Neural cell (in vitro differentiated cells): ENCODE data around the gene KIF5B. TPM values are rescaled to one million over a fixed set of nuclear protein-coding genes. Genes with fewer than 3 reads are reported as not detected.

Experiments
- H2AFZ ChIP-seq: fragments of 200-600, 300-800 bp; sonication (generic), shearing (Covaris generic); 2 replicates; pipeline ENCODE4 v1.6.0; 2014; ENCODE audit warnings: low read depth, mild to moderate bottlenecking, antibody characterized with exemption, low read length, moderate library complexity
- H3F3A ChIP-seq: fragments of 200-600 bp; shearing (Covaris generic); 2 replicates; pipeline ENCODE4 v1.6.1; 2016; ENCODE audit warnings: mild to moderate bottlenecking, moderate library complexity, mixed read lengths, antibody characterized with exemption, low read length; ENCODE audit not compliant: insufficient read depth, poor library complexity, severe bottlenecking
- H3K27ac ChIP-seq: fragments of 200-600, 300-800 bp; sonication (generic), shearing (Covaris generic); 2 replicates; pipeline ENCODE4 v1.5.1; 2014; ENCODE audit warnings: mild to moderate bottlenecking, low read length, moderate library complexity
- H3K27me3 ChIP-seq: fragments of 300-800, 200-600 bp; sonication (generic), shearing (Covaris generic); 2 replicates; pipeline ENCODE4 v1.6.0; 2014; ENCODE audit warnings: mild to moderate bottlenecking, low read depth, low read length, moderate library complexity; ENCODE audit not compliant: insufficient read depth
- H3K36me3 ChIP-seq: fragments of 300-800, 200-600 bp; sonication (generic), shearing (Covaris generic); 2 replicates; pipeline ENCODE4 v1.5.1; 2014; ENCODE audit warnings: mild to moderate bottlenecking, antibody characterized with exemption, low read length, moderate library complexity; ENCODE audit not compliant: insufficient read depth
- H3K4me2 ChIP-seq: fragments of 300-800, 200-600 bp; sonication (generic), shearing (Covaris generic); 2 replicates; pipeline ENCODE4 v1.6.0; 2014; ENCODE audit warnings: mild to moderate bottlenecking, low read length
- H3K4me3 ChIP-seq: fragments of 300-800, 200-600 bp; sonication (generic), shearing (Covaris generic); 2 replicates; pipeline ENCODE4 v1.5.1; 2014; ENCODE audit warnings: mild to moderate bottlenecking, low read length, moderate library complexity
- H3K79me2 ChIP-seq: fragments of 200-600 bp; shearing (Covaris generic); replicated peaks from 2 replicates; pipeline ENCODE4 v1.6.0; 2014; ENCODE audit warnings: mild to moderate bottlenecking, low read length, moderate library complexity; ENCODE audit not compliant: insufficient read depth
- H3K9ac ChIP-seq: fragments of 300-800, 200-600 bp; sonication (generic), shearing (Covaris generic); 2 replicates; pipeline ENCODE4 v1.6.1; 2016; ENCODE audit warnings: mild to moderate bottlenecking, low read length, mixed read lengths
- H3K9me2 ChIP-seq: fragments of 200-600 bp; shearing (Covaris generic); 2 replicates; pipeline ENCODE4 v1.6.1; 2016; ENCODE audit warnings: mild to moderate bottlenecking, low read length, mixed read lengths; ENCODE audit not compliant: insufficient read depth
- H3K9me3 ChIP-seq: fragments of 200-600, 300-800 bp; sonication (generic), shearing (Covaris generic); 2 replicates; pipeline ENCODE4 v1.6.1; 2016; ENCODE audit warnings: mild to moderate bottlenecking, mixed run types, low read length, moderate library complexity, mixed read lengths
- H4K20me1 ChIP-seq: fragments of 200-600 bp; shearing (Covaris generic); 2 replicates; pipeline ENCODE4 v1.6.1; 2016; ENCODE audit warnings: mild to moderate bottlenecking, mixed run types; ENCODE audit not compliant: insufficient read depth
- CTCF ChIP-seq: fragments of 450-650 bp; IDR thresholded peaks from 2 replicates; pipeline ENCODE4 v1.5.1; 2014; ENCODE audit warnings: antibody characterized with exemption, mild to moderate bottlenecking, moderate library complexity; ENCODE audit not compliant: poor library complexity, severe bottlenecking
- EP300 ChIP-seq: fragments of 450-650 bp; conservative IDR thresholded peaks from 2 replicates; pipeline ENCODE4 v1.6.1; 2014; ENCODE audit warnings: antibody characterized with exemption, mild to moderate bottlenecking, moderate library complexity; ENCODE audit not compliant: poor library complexity, severe bottlenecking
- EZH2 ChIP-seq: fragments of 200-600, 300-800 bp; shearing (Covaris generic), sonication (generic); IDR thresholded peaks from 2 replicates; pipeline ENCODE4 v1.6.1; 2014; ENCODE audit warnings: antibody characterized with exemption, low read length, borderline replicate concordance, mild to moderate bottlenecking; ENCODE audit not compliant: insufficient read depth, poor library complexity, severe bottlenecking
- MXI1 ChIP-seq: fragments of 450-650 bp; conservative IDR thresholded peaks from 2 replicates; pipeline ENCODE4 v1.6.1; 2014; ENCODE audit warnings: antibody characterized with exemption, mild to moderate bottlenecking; ENCODE audit not compliant: poor library complexity, severe bottlenecking
- POLR2AphosphoS5 ChIP-seq: IDR thresholded peaks from 2 replicates; pipeline ENCODE4 v1.6.1; 2012
- RAD21 ChIP-seq: fragments of 450-650 bp; conservative IDR thresholded peaks from 2 replicates; pipeline ENCODE4 v1.6.1; 2014; ENCODE audit warnings: antibody characterized with exemption, mild to moderate bottlenecking, moderate library complexity
- REST ChIP-seq: IDR thresholded peaks from 2 replicates; pipeline ENCODE4 v1.6.1; 2012; ENCODE audit warnings: borderline replicate concordance
- SMC3 ChIP-seq: fragments of 450-650 bp; conservative IDR thresholded peaks from 2 replicates; pipeline ENCODE4 v1.6.1; 2014; ENCODE audit warnings: antibody characterized with exemption, mild to moderate bottlenecking, moderate library complexity; ENCODE audit not compliant: poor library complexity
- TAF1 ChIP-seq: IDR thresholded peaks from 2 replicates; pipeline ENCODE4 v1.6.1; 2012; ENCODE audit warnings: low read depth
- polyA minus RNA-seq: library from RNA; depleted of rRNA, polyadenylated mRNA; stranded (reverse); fragments of >200 nt; gene quantifications from 2 replicates; pipeline ENCODE4 v1.2.3, GENCODE V29; 2014
- polyA plus RNA-seq: library from polyadenylated mRNA; depleted of rRNA; stranded (reverse); fragments of >200 nt; gene quantifications from 2 replicates; pipeline ENCODE4 v1.2.3, GENCODE V29; 2014

Gene KIF5B
- polyA plus RNA-seq (78.5 and 96.3 TPM in 2 replicates), polyA minus RNA-seq (190 and 217 TPM in 2 replicates)

GRCh38 chr10:32056136-32057035 is at the start of gene KIF5B:
Gene KIF5B (minus strand): TSS chr10:32056425. CDS start chr10:32055973, 452 bp downstream.
- Histone ChIP-seq H3K36me3 (no peaks in the 10 kb centered on the region), H3K27ac (peak within 1 kb of the TSS; percentile 93), H3K79me2 (peaks cover 42% of the 10 kb centered on the region), H2AFZ (peak within 1 kb of the TSS; percentile 89), H3F3A (peaks cover 10% of the 10 kb centered on the region), H3K9me3 (no peaks in the 10 kb centered on the region), H3K4me3 (peak within 1 kb of the TSS; percentile 93), H3K27me3 (no peaks in the 10 kb centered on the region), H3K9ac (peak within 1 kb of the TSS; percentile 91), H3K4me2 (peak within 1 kb of the TSS; percentile 87), H4K20me1 (peaks cover 17% of the 10 kb centered on the region), H3K9me2 (no peaks in the 10 kb centered on the region)
- TF ChIP-seq RAD21 = peak; percentile 24
- peak; percentile 34 for TF ChIP-seq EP300
- peak; percentile 30 for TF ChIP-seq SMC3
- no peak for TF ChIP-seq EZH2
- TF ChIP-seq TAF1 = peak; percentile 40
- peak; percentile 17 for TF ChIP-seq MXI1
- peak; percentile 82 for TF ChIP-seq REST
- peak; percentile 99 for TF ChIP-seq POLR2AphosphoS5
- TF ChIP-seq CTCF = no peak

GRCh38 chr10:32105782-32106382 is 49.7 kb upstream of the KIF5B start:
- Histone ChIP-seq H3K36me3 (no peaks in the 10 kb centered on the region), H3K4me3 (no peak overlapping the region), H3K79me2 (no peaks in the 10 kb centered on the region), H3K9me2 (no peaks in the 10 kb centered on the region), H3K9me3 (no peaks in the 10 kb centered on the region), H3K9ac (no peak overlapping the region), H3K27me3 (no peaks in the 10 kb centered on the region), H3K4me2 (no peak overlapping the region), H3F3A (no peaks in the 10 kb centered on the region), H4K20me1 (no peaks in the 10 kb centered on the region), H3K27ac (no peak overlapping the region), H2AFZ (no peak overlapping the region)
- TF ChIP-seq REST (no peak), TAF1 (no peak), SMC3 (no peak), CTCF (no peak), MXI1 (no peak), EZH2 (no peak), RAD21 (no peak), POLR2AphosphoS5 (no peak), EP300 (no peak)
